Hematopoietic multipotent progenitor cell (in vitro differentiated cells): Measurements from ENCODE around the gene SMO. TPM values are rescaled to one million over a fixed set of nuclear protein-coding genes. Genes with fewer than 3 reads are reported as not detected.
A peak's percentile ranks its signal among the peaks of the same experiment; 100 is the strongest.
"Not testable (repeated sequence)": the region's sequence is repeated elsewhere in the genome, so short reads cannot be mapped to it uniquely, and the experiment has no call there.

ENCODE experiments used
- DNase-seq, 3 donors: peaks; one replicate each; pipeline ENCODE4 v3.0.0-alpha.2; 2011 to 2015; ENCODE audit warnings: low read depth in 2 of 3, low spot score in 2 of 3
- total RNA-seq: library from RNA; depleted of rRNA; stranded (reverse); fragments of >200 nt; gene quantifications from one replicate; pipeline ENCODE4 v1.2.3, GENCODE V29; 2012

Gene SMO
- total RNA-seq, 1 donor = 33.1 TPM

- DNase-seq = no peak
Observed at GRCh38 chr7:129205987-129206785, 17.8 kb downstream of the SMO start.

DNA sequence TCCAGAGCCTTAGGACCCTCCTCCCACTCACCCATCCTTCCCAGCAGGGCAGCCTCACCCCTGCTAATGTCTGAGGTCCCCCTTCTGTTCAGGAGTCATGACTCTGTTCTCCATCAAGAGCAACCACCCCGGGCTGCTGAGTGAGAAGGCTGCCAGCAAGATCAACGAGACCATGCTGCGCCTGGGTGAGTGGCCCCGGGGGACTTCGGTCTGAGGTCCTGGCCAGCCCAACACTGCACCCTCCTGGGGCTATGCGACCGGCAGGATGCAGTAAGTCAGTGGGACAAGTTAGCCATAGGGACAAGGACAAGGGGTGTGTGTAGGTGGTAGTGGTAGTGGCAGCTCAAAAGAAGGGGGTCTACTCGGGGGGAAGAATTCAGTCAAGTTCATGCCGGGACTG lies 20.2 kb downstream of the SMO start:
- no peak for DNase-seq

DNA sequence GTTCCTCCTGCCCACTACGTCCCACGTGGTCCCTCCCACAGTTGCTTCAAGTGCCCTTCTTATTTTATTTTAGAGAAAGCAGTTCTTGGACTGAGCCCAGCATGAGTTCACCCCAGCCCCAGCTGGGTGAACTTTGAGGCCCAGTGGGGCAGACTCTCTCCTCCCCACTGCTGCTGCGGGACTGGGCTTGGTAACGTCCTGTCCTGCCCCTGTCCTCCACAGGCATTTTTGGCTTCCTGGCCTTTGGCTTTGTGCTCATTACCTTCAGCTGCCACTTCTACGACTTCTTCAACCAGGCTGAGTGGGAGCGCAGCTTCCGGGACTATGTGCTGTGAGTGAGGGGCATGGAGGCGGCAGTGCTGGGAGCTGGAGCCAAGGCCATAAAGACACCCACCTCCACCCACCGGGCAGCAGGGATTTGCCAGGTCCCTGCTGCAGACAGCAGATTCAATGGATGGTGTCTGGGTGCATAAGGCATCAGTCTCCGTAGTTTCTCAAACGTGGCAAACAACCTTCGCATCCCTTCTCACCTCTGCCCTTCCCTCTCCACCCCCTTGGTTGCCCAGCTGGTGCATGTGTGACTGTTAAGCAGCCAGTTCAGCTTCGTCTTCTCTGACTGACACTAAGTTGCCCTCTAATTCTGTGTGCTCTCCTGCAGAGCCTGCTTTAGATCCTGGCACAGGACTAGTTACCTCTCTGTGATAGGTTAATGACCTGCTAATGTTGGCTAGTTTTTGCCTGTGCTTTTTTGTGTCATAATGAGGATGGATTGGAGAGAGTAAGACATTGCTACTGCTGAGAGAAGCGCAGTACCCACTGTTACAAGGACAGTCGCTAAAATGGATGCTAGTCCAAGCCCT lies 20.9 kb downstream of the SMO start:
- no peak for DNase-seq

DNA sequence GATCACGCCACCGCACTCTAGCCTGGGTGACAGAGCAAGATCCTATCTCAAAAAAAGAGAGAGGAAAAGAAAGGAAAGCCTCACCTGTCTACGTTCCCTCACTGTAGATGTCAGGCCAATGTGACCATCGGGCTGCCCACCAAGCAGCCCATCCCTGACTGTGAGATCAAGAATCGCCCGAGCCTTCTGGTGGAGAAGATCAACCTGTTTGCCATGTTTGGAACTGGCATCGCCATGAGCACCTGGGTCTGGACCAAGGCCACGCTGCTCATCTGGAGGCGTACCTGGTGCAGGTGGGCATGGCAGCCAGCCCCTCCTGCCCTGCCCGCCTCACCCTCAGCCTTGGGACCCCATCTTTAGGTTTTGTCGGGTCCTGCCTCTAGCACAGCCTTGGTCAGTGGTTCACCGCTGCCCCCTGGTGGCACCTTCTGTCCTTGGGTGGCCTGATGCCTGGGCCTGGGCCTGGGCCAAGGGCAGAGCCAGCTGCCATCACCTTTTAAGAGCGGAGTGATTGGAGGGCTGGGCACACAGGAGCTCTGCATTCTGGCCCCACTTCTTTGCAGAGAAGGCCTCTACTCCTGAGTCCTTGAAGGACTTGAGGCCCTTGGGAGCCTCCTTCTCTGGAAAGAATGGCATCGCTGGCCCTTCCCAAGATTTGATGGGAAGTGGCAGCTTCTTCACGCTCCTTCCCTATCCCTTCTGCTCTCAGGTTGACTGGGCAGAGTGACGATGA lies 22.0 kb downstream of the SMO start:
- peak in 2 of 3 donors; percentile 65 to 82 for DNase-seq

- DNase-seq = no peak
Observed at GRCh38 chr7:129210989-129211312, 22.5 kb downstream of the SMO start.

DNA sequence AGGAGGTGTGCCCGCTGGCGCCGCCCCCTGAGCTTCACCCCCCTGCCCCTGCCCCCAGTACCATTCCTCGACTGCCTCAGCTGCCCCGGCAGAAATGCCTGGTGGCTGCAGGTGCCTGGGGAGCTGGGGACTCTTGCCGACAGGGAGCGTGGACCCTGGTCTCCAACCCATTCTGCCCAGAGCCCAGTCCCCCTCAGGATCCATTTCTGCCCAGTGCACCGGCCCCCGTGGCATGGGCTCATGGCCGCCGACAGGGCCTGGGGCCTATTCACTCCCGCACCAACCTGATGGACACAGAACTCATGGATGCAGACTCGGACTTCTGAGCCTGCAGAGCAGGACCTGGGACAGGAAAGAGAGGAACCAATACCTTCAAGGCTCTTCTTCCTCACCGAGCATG lies 23.7 kb downstream of the SMO start:
- no peak for DNase-seq

GRCh38 chr7:129212596-129212995 lies 24.2 kb downstream of the SMO start:
- DNase-seq = no peak

- peak in 1 of 3 donors; percentile 18 for DNase-seq
Observed at GRCh38 chr7:129213828-129214227, 25.4 kb downstream of the SMO start.

DNA sequence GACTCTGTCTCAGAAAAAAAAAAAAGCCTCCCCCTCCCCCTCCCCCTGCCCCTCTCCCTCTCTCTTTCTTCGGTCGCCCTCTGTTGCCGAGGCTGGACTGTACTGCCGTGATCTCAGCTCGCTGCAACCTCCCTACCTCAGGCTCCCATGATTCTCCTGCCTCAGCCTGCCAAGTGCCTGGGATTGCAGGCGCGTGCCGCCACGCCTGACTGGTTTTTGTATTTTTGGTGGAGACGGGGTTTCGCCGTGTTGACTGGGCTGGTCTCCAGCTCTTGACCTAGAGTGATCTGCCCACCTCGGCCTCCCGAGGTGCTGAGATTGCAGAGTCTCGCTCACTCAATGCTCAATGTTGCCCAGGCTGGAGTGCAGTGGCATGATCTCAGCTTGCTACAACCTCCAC lies 27.3 kb downstream of the SMO start:
- DNase-seq = not testable (repeated sequence)

- DNase-seq = not testable (repeated sequence)
Observed at GRCh38 chr7:129216101-129216715, 27.8 kb downstream of the SMO start.

DNA sequence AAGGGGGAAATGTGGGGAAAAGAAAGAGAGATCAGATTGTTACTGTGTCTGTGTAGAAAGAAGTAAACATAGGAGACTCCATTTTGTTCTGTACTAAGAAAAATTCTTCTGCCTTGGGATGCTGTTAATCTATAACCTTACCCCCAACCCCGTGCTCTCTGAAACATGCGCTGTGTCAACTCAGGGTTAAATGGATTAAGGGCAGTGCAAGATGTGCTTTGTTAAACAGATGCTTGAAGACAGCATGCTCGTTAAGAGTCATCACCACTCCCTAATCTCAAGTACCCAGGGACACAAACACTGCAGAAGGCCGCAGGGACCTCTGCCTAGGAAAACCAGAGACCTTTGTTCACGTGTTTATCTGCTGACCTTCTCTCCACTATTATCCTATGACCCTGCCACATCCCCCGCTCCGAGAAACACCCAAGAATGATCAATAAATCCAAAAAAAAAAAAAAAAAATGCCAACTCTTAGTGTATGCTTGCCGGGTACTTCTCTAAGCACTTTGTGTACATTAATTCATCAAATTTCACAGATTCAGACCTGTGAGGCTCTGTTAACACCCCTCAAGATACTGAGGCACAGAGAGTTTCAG lies 28.5 kb downstream of the SMO start:
- not testable (repeated sequence) for DNase-seq

GRCh38 chr7:129218514-129219062 lies 30.2 kb downstream of the SMO start:
- peak; percentile 61 to 82 (median 74) for DNase-seq

DNA sequence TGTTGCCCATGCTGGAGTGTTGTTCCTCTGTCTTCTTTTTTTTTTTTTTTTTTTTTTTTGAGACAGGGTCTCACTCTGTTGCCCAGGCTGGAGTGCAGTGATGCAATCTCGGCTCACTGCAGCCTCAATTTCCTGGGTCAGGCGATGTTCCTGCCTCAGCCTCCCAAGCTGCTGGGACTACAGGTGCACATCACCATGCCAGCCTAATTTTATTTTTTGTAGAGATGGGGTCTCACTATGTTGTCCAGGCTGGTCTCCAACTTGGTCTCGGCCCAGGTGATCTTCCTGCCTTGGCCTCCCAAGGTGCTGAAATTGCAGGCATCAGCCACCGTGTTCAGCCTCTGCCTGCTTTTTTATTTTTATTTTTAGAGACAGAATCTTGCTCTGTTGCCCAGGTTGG lies 30.7 kb downstream of the SMO start:
- not testable (repeated sequence) for DNase-seq

GRCh38 chr7:129222064-129222463 lies 33.6 kb downstream of the SMO start:
- DNase-seq = peak in 2 of 3 donors; percentile 43 to 71

- DNase-seq = peak; percentile 96 to 98 (median 97)
Observed at GRCh38 chr7:129224251-129225205, 36.1 kb downstream of the SMO start, which contains the start of gene AHCYL2. Gene AHCYL2, plus strand, starts transcription at chr7:129225030.

- peak in 2 of 3 donors; percentile 53 to 63 for DNase-seq
Observed at GRCh38 chr7:129225206-129225930, 36.9 kb downstream of the SMO start.

DNA sequence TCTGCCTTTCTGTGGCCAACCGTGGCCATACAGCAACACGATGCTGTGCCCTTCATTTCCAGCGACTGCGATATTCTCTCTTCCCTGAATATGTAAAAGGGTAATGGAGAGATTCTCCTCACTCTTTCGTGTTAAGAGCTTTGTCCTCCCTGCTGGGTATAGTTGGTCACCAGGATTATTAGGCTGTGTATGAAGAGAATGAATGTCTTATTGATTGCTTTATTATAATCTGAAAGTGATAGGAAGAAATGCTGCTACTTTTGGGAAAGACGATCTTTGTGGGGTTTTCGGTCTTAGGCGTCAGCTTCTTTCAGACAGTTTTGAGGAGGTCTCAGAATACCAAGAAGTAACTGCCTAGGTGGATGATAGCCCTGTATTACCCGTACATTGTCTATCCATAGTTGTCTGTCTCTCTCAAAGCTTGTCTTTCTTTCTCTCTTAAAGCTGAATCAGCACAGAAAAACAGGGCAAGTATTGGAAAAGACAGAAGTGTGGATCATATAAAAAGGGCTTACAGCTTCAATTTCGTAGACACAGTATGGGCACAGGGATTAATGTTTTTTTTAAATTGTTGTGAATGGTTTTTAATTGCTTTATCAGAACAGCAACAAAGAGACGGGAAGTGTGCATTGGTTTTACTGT lies 37.6 kb downstream of the SMO start:
- no peak for DNase-seq
